SK-N-SH (cell line): ENCODE measurements around the gene SP1.

Source experiments
- CHD2 ChIP-seq: fragments of 150-350 bp; IDR thresholded peaks from 2 replicates; pipeline ENCODE4 v1.6.1; 2018; ENCODE audit warnings: low read length; ENCODE audit not compliant: partially characterized antibody
- CTCF ChIP-seq: fragments of 200-600 bp; sonication (generic); IDR thresholded peaks from 2 replicates; pipeline ENCODE4 v1.6.1; 2017; ENCODE audit warnings: antibody characterized with exemption, mild to moderate bottlenecking, moderate library complexity
- MAX ChIP-seq: IDR thresholded peaks from 2 replicates; pipeline ENCODE4 v1.4.0; 2012; ENCODE audit warnings: low read depth

- no peak for TF ChIP-seq MAX
- TF ChIP-seq CHD2: no peak
- TF ChIP-seq CTCF: no peak
These were observed 84.0 kb downstream of the SP1 start for GRCh38 chr12:53463802-53464560.
